Measurements from ENCODE around the gene MYZAP. TPM values are rescaled to one million over a fixed set of nuclear protein-coding genes. Genes with fewer than 3 reads are reported as not detected.

Gene MYZAP
- total and polyA plus RNA-seq, 2 of the 4 experiments (the other 2 are of a cell fraction), result not detected

- H3K56ac ChIP-seq (ENCODE audit: extremely low read depth, insufficient read depth, low read length), result no peak overlapping the region
- H2AK9ac ChIP-seq (replicated peaks; ENCODE audit: low read depth, low read length, poor library complexity), result no peak overlapping the region
- dilution Hi-C loops (cut with HindIII; ENCODE audit: low sequenced_read_pairs, unreplicated experiment) (no loop called here), intact Hi-C loops (cut with micrococcal nuclease) (no loop called here), in situ Hi-C loops (cut with MboI; ENCODE audit: low sequenced_read_pairs) (no loop called here)
- TF ChIP-seq FOS (IDR thresholded peaks at IDR 0.05; ENCODE audit: low read depth, low read length) (no peak), MXI1 (IDR thresholded peaks at IDR 0.05; ENCODE audit: borderline replicate concordance, low read depth, low read length) (no peak), RFX5 (IDR thresholded peaks at IDR 0.05; ENCODE audit: low read depth, low read length) (no peak), RCOR1 (IDR thresholded peaks at IDR 0.05; ENCODE audit: insufficient replicate concordance, low read length) (no peak), POLR2A (IDR thresholded peaks at IDR 0.05; ENCODE audit: low read depth, low read length) (no peak), CHD1 (IDR thresholded peaks at IDR 0.05; ENCODE audit: low read depth, low read length) (no peak), BHLHE40 (IDR thresholded peaks at IDR 0.05; ENCODE audit: low read depth, low read length) (no peak), SMC3 (IDR thresholded peaks at IDR 0.05; ENCODE audit: low read depth, low read length) (no peak), NFE2L2 (IDR thresholded peaks at IDR 0.05; ENCODE audit: low read depth, low read length) (no peak), MAFK (IDR thresholded peaks at IDR 0.05; ENCODE audit: low read depth, low read length) (no peak), CEBPB (IDR thresholded peaks at IDR 0.05; ENCODE audit: low read depth, low read length) (no peak), ELK1 (IDR thresholded peaks at IDR 0.05; ENCODE audit: borderline replicate concordance, low read depth, low read length) (no peak), MAZ (IDR thresholded peaks at IDR 0.05; ENCODE audit: borderline replicate concordance, low read depth, low read length) (no peak), USF2 (IDR thresholded peaks at IDR 0.05; ENCODE audit: low read depth, low read length) (no peak), RAD21 (IDR thresholded peaks at IDR 0.05; ENCODE audit: low read length) (no peak)
- TF ChIP-seq, protein P1, sequence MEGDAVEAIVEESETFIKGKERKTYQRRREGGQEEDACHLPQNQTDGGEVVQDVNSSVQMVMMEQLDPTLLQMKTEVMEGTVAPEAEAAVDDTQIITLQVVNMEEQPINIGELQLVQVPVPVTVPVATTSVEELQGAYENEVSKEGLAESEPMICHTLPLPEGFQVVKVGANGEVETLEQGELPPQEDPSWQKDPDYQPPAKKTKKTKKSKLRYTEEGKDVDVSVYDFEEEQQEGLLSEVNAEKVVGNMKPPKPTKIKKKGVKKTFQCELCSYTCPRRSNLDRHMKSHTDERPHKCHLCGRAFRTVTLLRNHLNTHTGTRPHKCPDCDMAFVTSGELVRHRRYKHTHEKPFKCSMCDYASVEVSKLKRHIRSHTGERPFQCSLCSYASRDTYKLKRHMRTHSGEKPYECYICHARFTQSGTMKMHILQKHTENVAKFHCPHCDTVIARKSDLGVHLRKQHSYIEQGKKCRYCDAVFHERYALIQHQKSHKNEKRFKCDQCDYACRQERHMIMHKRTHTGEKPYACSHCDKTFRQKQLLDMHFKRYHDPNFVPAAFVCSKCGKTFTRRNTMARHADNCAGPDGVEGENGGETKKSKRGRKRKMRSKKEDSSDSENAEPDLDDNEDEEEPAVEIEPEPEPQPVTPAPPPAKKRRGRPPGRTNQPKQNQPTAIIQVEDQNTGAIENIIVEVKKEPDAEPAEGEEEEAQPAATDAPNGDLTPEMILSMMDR (conservative IDR thresholded peaks at IDR 0.05; ENCODE audit: low read depth, low read length), result no peak
- H3K4ac ChIP-seq (ENCODE audit: low read depth, low read length), result no peak overlapping the region
- ChIA-PET CTCF (interaction anchor here (0.6 to 1.0 kb wide), 2 partner anchors 10 to 26 kb away, joined by 3 read pairs; no protein-coding TSS in a partner anchor), POLR2A (ENCODE audit: unreplicated experiment) (no interaction called here)
- no peak overlapping the region for H3K27ac ChIP-seq (ENCODE audit: insufficient read depth, low read length)
- no peaks in the 10 kb centered on the region for H3K9me1 ChIP-seq (ENCODE audit: insufficient read depth, low read length)
- peaks cover 1% of the 10 kb centered on the region; the same call in 1 of the 2 replicates for H3K27me3 ChIP-seq (ENCODE audit: control insufficient read depth, insufficient read depth, low read length)
- H2AK5ac ChIP-seq (ENCODE audit: low read depth, low read length), result no peak overlapping the region
- WGBS, 2 experiments (ENCODE audit: extremely low coverage in 2 of 2, insufficient read length in 1 of 2), result no CpG with 5 or more reads among the region's 1 CpG
- no peak overlapping the region for H3K23ac ChIP-seq (ENCODE audit: low read depth, low read length)
- H3K79me1 ChIP-seq (ENCODE audit: low read depth in 1 of 2, low read length in 2 of 2), result no peaks in the 10 kb centered on the region
- DNase-seq, result no peak
- no peak overlapping the region for H2BK5ac ChIP-seq (ENCODE audit: low read depth, low read length, poor library complexity, severe bottlenecking)
- no peak overlapping the region for H3K4me3 ChIP-seq (ENCODE audit: insufficient read depth, low read depth, low read length)
- H3K9ac ChIP-seq (ENCODE audit: low read depth, low read length), result no peak overlapping the region
- no peak overlapping the region for H4K5ac ChIP-seq (ENCODE audit: low read depth, low read length)
- no peak overlapping the region for H2BK15ac ChIP-seq (ENCODE audit: low read depth, low read length)
- no peak overlapping the region for H3K4me2 ChIP-seq (ENCODE audit: low read depth, low read length)
- H2BK20ac ChIP-seq (ENCODE audit: low read depth, low read length), result no peak overlapping the region
- no peaks in the 10 kb centered on the region for H3K36me3 ChIP-seq (ENCODE audit: control insufficient read depth, insufficient read depth, low read length)
- H4K91ac ChIP-seq (ENCODE audit: insufficient read depth, low read depth, low read length), result no peak overlapping the region
- no peak overlapping the region for H4K8ac ChIP-seq (ENCODE audit: low read depth in 2 of 2, low read length in 2 of 2)
- no TSS peak for BruUV-seq (replicated peaks)
- H2AFZ ChIP-seq (replicated peaks; ENCODE audit: low read length, poor library complexity), result no peak overlapping the region
- ATAC-seq (ENCODE audit: low read depth), result no peak
- H3K9me3 ChIP-seq (ENCODE audit: control insufficient read depth, insufficient read depth, low read length), result no peaks in the 10 kb centered on the region
- H4K20me1 ChIP-seq (ENCODE audit: insufficient read depth, low read length), result no peaks in the 10 kb centered on the region
- H3K18ac ChIP-seq (ENCODE audit: low read depth, low read length), result no peak overlapping the region
- no peaks in the 10 kb centered on the region for H3K4me1 ChIP-seq (ENCODE audit: control insufficient read depth, insufficient read depth, low read length)
- no peak overlapping the region for H3K14ac ChIP-seq (replicated peaks; ENCODE audit: low read depth, low read length)
- no peak overlapping the region for H2BK120ac ChIP-seq (ENCODE audit: low read depth, low read length)
Measured at GRCh38 chr15:57694279-57694678, 102.6 kb downstream of the MYZAP start.
